H9 (cell line): ENCODE data around the gene DDX4. TPM values are rescaled to one million over a fixed set of nuclear protein-coding genes. Genes with fewer than 3 reads are reported as not detected.
"Not testable (repeated sequence)": the region's sequence is repeated elsewhere in the genome, so short reads cannot be mapped to it uniquely, and the experiment has no call there.

ENCODE experiments used
- DNase-seq: peaks from one replicate; pipeline ENCODE4 v3.0.0-alpha.2; 2017
- H2AFZ ChIP-seq: one replicate; pipeline ENCODE4 v1.6.1; 2013; ENCODE audit warnings: mild to moderate bottlenecking, low read length, control low read depth, moderate library complexity
- H2AK5ac ChIP-seq: 2 replicates; pipeline ENCODE4 v1.6.1; 2013; ENCODE audit warnings: low read length, control low read depth, mixed read lengths; ENCODE audit not compliant: insufficient read length
- H2BK120ac ChIP-seq: one replicate; pipeline ENCODE4 v1.6.1; 2013; ENCODE audit warnings: low read depth, mild to moderate bottlenecking, low read length, control low read depth, inconsistent platforms; ENCODE audit not compliant: poor library complexity, severe bottlenecking
- H2BK12ac ChIP-seq: 2 replicates; pipeline ENCODE4 v1.6.1; 2013; ENCODE audit warnings: low read length, control low read depth, mixed read lengths, low read depth; ENCODE audit not compliant: insufficient read length
- H2BK15ac ChIP-seq: 2 replicates; pipeline ENCODE4 v1.6.1; 2013; ENCODE audit warnings: low read depth, low read length, control low read depth
- H2BK20ac ChIP-seq: one replicate; pipeline ENCODE4 v1.6.1; 2013; ENCODE audit warnings: low read depth, mild to moderate bottlenecking, low read length, control low read depth, inconsistent platforms; ENCODE audit not compliant: poor library complexity, severe bottlenecking
- H2BK5ac ChIP-seq: 2 replicates; pipeline ENCODE4 v1.6.1; 2013; ENCODE audit warnings: low read length, control low read depth, mixed read lengths; ENCODE audit not compliant: insufficient read length
- H3K14ac ChIP-seq: 2 replicates; pipeline ENCODE4 v1.6.1; 2013; ENCODE audit warnings: low read length, control low read depth; ENCODE audit not compliant: insufficient read depth
- H3K18ac ChIP-seq: 2 replicates; pipeline ENCODE4 v1.6.1; 2013; ENCODE audit warnings: low read depth, mild to moderate bottlenecking, mixed read lengths, low read length, control low read depth; ENCODE audit not compliant: insufficient read length
- H3K23ac ChIP-seq: 2 replicates; pipeline ENCODE4 v1.6.1; 2013; ENCODE audit warnings: low read length, control low read depth, mixed read lengths, low read depth; ENCODE audit not compliant: insufficient read length
- H3K23me2 ChIP-seq: 2 replicates; pipeline ENCODE4 v1.6.1; 2013; ENCODE audit warnings: low read depth, mild to moderate bottlenecking, mixed read lengths, low read length, control low read depth; ENCODE audit not compliant: insufficient read length, poor library complexity, severe bottlenecking
- H3K27ac ChIP-seq: 2 replicates; pipeline ENCODE4 v1.5.1; 2013; ENCODE audit warnings: low read length, control low read depth, mixed read lengths, low read depth; ENCODE audit not compliant: insufficient read length
- H3K27me3 ChIP-seq: 2 replicates; pipeline ENCODE4 v1.6.1; 2013; ENCODE audit warnings: low read length, control low read depth, inconsistent platforms; ENCODE audit not compliant: insufficient read depth
- H3K4ac ChIP-seq: 2 replicates; pipeline ENCODE4 v1.6.1; 2013; ENCODE audit warnings: low read depth, mild to moderate bottlenecking, control low read depth, inconsistent platforms, low read length, moderate library complexity
- H3K4me1 ChIP-seq: 2 replicates; pipeline ENCODE4 v1.6.1; 2013; ENCODE audit warnings: low read length, control low read depth, inconsistent platforms; ENCODE audit not compliant: insufficient read depth
- H3K4me2 ChIP-seq: 2 replicates; pipeline ENCODE4 v1.6.1; 2013; ENCODE audit warnings: low read length, control low read depth, mixed read lengths; ENCODE audit not compliant: insufficient read length, insufficient read depth
- H3K56ac ChIP-seq: 2 replicates; pipeline ENCODE4 v1.6.1; 2013; ENCODE audit warnings: low read depth, mild to moderate bottlenecking, mixed read lengths, low read length, control low read depth; ENCODE audit not compliant: insufficient read length
- H3K79me1 ChIP-seq: 2 replicates; pipeline ENCODE4 v1.6.1; 2013; ENCODE audit warnings: low read depth, mild to moderate bottlenecking, moderate library complexity, low read length, control low read depth, inconsistent platforms; ENCODE audit not compliant: insufficient read depth, poor library complexity, severe bottlenecking
- H3K79me2 ChIP-seq: 2 replicates; pipeline ENCODE4 v1.6.1; 2013; ENCODE audit warnings: low read length, control low read depth, inconsistent platforms; ENCODE audit not compliant: insufficient read depth
- H3K9ac ChIP-seq: 2 replicates; pipeline ENCODE4 v1.6.1; 2013; ENCODE audit warnings: low read length, control low read depth, mixed read lengths; ENCODE audit not compliant: insufficient read length; ENCODE audit errors: extremely low read depth
- H3K9me3 ChIP-seq: one replicate; pipeline ENCODE4 v1.6.1; 2013; ENCODE audit warnings: low read depth, low read length, inconsistent platforms; ENCODE audit not compliant: control insufficient read depth
- H3T11ph ChIP-seq: one replicate; pipeline ENCODE4 v1.6.1; 2013; ENCODE audit warnings: mild to moderate bottlenecking, low read length, control low read depth, inconsistent platforms
- H4K20me1 ChIP-seq: one replicate; pipeline ENCODE4 v1.6.1; 2013; ENCODE audit not compliant: control insufficient read depth, insufficient read length, insufficient read depth
- H4K5ac ChIP-seq: 2 replicates; pipeline ENCODE4 v1.6.1; 2013; ENCODE audit warnings: low read depth, mild to moderate bottlenecking, mixed read lengths, low read length, control low read depth; ENCODE audit not compliant: insufficient read length
- H4K8ac ChIP-seq: replicated peaks from 2 replicates; pipeline ENCODE4 v1.6.1; 2013; ENCODE audit warnings: low read length, control low read depth, mixed read lengths, low read depth; ENCODE audit not compliant: insufficient read length
- H4K91ac ChIP-seq: 2 replicates; pipeline ENCODE4 v1.6.1; 2013; ENCODE audit warnings: low read depth, mild to moderate bottlenecking, moderate library complexity, mixed read lengths, low read length, control low read depth; ENCODE audit not compliant: insufficient read length
- H3K27ac Mint-ChIP-seq, 3 experiments: 2 replicates in 2 of 3; 3 replicates in 1 of 3; pipeline ENCODE4 v1.8.0; 2020 to 2021; ENCODE audit warnings: mixed read lengths in 3 of 3, mild to moderate bottlenecking in 1 of 3, moderate library complexity in 1 of 3
- H3K27me3 Mint-ChIP-seq: 2 replicates; pipeline ENCODE4 v1.8.0; 2021; ENCODE audit warnings: low read depth, mild to moderate bottlenecking, moderate library complexity, mixed read lengths
- H3K36me3 Mint-ChIP-seq, 3 experiments: 2 replicates in 2 of 3; 3 replicates in 1 of 3; pipeline ENCODE4 v1.8.0; 2020 to 2021; ENCODE audit warnings: low read depth in 3 of 3, mixed read lengths in 3 of 3; ENCODE audit not compliant: insufficient read depth in 1 of 3
- H3K4me1 Mint-ChIP-seq, 2 experiments: 2 replicates each; pipeline ENCODE4 v1.8.0; 2020; ENCODE audit warnings: mixed read lengths in 2 of 2
- H3K4me3 Mint-ChIP-seq, 2 experiments: 2 replicates in 1 of 2; 3 replicates in 1 of 2; pipeline ENCODE4 v1.8.0; 2020 to 2021; ENCODE audit warnings: mild to moderate bottlenecking in 2 of 2, mixed read lengths in 2 of 2, moderate library complexity in 1 of 2
- H3K9me3 Mint-ChIP-seq, 2 experiments: 2 replicates in 1 of 2; 3 replicates in 1 of 2; pipeline ENCODE4 v1.8.0; 2020; ENCODE audit warnings: mild to moderate bottlenecking in 2 of 2, mixed read lengths in 2 of 2, moderate library complexity in 1 of 2
- CTCF ChIP-seq: fragments of 200-600 bp; sonication (generic); conservative IDR thresholded peaks from 3 replicates; pipeline ENCODE4 v1.8.0; 2021; ENCODE audit warnings: antibody characterized with exemption, mild to moderate bottlenecking
- WGBS: extraction: QIAGEN DNeasy Blood & Tissue Kit; methylation state at CpG from one replicate; pipeline ENCODE4 v1.1.7; 2013; ENCODE audit warnings: missing lambda C conversion rate, low lambda C conversion rate, mixed read lengths; ENCODE audit not compliant: insufficient read length; ENCODE audit errors: extremely low coverage; 5-methylcytosine and 5-hydroxymethylcytosine counted together
- total RNA-seq: library from RNA; stranded (reverse); gene quantifications from 2 replicates; pipeline ENCODE4 v1.2.1, GENCODE V29; 2021

Gene DDX4
- total RNA-seq, 1 experiment from 2014 or later = not detected

GRCh38 chr5:55694152-55694830 is 43.6 kb upstream of the DDX4 start:
- Histone ChIP-seq H2BK5ac (no peak overlapping the region), H3K79me2 (no peaks in the 10 kb centered on the region), H2AFZ (no peak overlapping the region), H3K23me2 (no peaks in the 10 kb centered on the region), H3T11ph (no peak overlapping the region), H2BK15ac (no peak overlapping the region), H2BK20ac (no peak overlapping the region), H3K27ac (no peak overlapping the region), H2BK120ac (no peak overlapping the region), H3K4ac (no peak overlapping the region), H3K79me1 (no peaks in the 10 kb centered on the region), H3K18ac (no peak overlapping the region), H3K56ac (no peak overlapping the region), H4K5ac (no peak overlapping the region), H3K9me3 (no peaks in the 10 kb centered on the region), H4K8ac (no peak overlapping the region), H3K23ac (no peak overlapping the region), H3K9ac (no peak overlapping the region), H3K4me2 (no peak overlapping the region), H2BK12ac (no peak overlapping the region), H4K91ac (no peak overlapping the region), H4K20me1 (no peaks in the 10 kb centered on the region), H2AK5ac (no peak overlapping the region), H3K4me1 (peaks cover 5% of the 10 kb centered on the region; the same call in 1 of the 2 replicates), H3K14ac (no peak overlapping the region), H3K27me3 (no peaks in the 10 kb centered on the region)
- peaks cover 23 to 36% (median 28%) of the 10 kb centered on the region in 3 experiments for H3K36me3 Mint-ChIP-seq
- H3K27me3 Mint-ChIP-seq = no peaks in the 10 kb centered on the region
- no CpG with 5 or more reads among the region's 3 CpGs for WGBS
- H3K27ac Mint-ChIP-seq = peak overlapping the region in 2 of 3 experiments; percentile 22 to 35; a peak in 2 of 7 replicates
- no peak for DNase-seq
- peaks cover 20 to 23% of the 10 kb centered on the region in 2 experiments for H3K9me3 Mint-ChIP-seq
- TF ChIP-seq CTCF = peak; percentile 74
- H3K4me3 Mint-ChIP-seq = no peak overlapping the region
- peaks cover 22 to 25% of the 10 kb centered on the region in 2 experiments for H3K4me1 Mint-ChIP-seq

- H2AFZ ChIP-seq, H2BK120ac ChIP-seq, H3K9me3 ChIP-seq, H3K4me1 Mint-ChIP-seq, H4K91ac ChIP-seq, H3K27me3 ChIP-seq, H3K27ac ChIP-seq, H3K56ac ChIP-seq, H2BK20ac ChIP-seq, H3K27ac Mint-ChIP-seq, DNase-seq, H3K18ac ChIP-seq, H4K8ac ChIP-seq, H3K4me3 Mint-ChIP-seq, H3K4me1 ChIP-seq, H4K5ac ChIP-seq, H3T11ph ChIP-seq, H3K4me2 ChIP-seq, H3K14ac ChIP-seq, H4K20me1 ChIP-seq, H3K79me1 ChIP-seq, H2BK5ac ChIP-seq, H2BK15ac ChIP-seq, H2BK12ac ChIP-seq, H3K27me3 Mint-ChIP-seq, H3K79me2 ChIP-seq, H3K9ac ChIP-seq, H3K23me2 ChIP-seq, H3K4ac ChIP-seq, H2AK5ac ChIP-seq, H3K23ac ChIP-seq: not testable (repeated sequence)
- WGBS = no CpG with 5 or more reads among the region's 31 CpGs
- Mint-ChIP-seq H3K36me3 (peaks cover 32 to 50% (median 42%) of the 10 kb centered on the region in 3 experiments), H3K9me3 (peaks cover 20 to 23% of the 10 kb centered on the region in 2 experiments)
Observed at GRCh38 chr5:55696704-55697103, 41.2 kb upstream of the DDX4 start.
